Breast epithelium (tissue), 4 donors: ENCODE results near the gene DACH2. TPM values are rescaled to one million over a fixed set of nuclear protein-coding genes. Genes with fewer than 3 reads are reported as not detected.

ENCODE experiments used
- DNase-seq, 2 donors: peaks; one replicate each; pipeline ENCODE4 v3.0.0-alpha.2; 2019; ENCODE audit warnings: low spot score in 2 of 2
- H3K27ac ChIP-seq, 2 donors: fragments of 200-600 bp; sonication (generic) in 1 of 2; one replicate each; pipeline ENCODE4 v1.5.1; 2016 to 2019; ENCODE audit warnings: mild to moderate bottlenecking in 1 of 2
- H3K27me3 ChIP-seq, 2 donors: fragments of 200-600 bp; sonication (generic) in 1 of 2; one replicate each; pipeline versions ENCODE4 v1.5.1 to v1.6.0; 2017 to 2019; ENCODE audit warnings: control low read depth in 1 of 2, mild to moderate bottlenecking in 1 of 2
- H3K36me3 ChIP-seq: fragments of 200-600 bp; one replicate; pipeline ENCODE4 v1.5.1; 2019
- H3K4me1 ChIP-seq, 2 donors: fragments of 200-600 bp; sonication (generic); one replicate each; pipeline ENCODE4 v1.5.1; 2016 to 2019; ENCODE audit warnings: control low read depth in 1 of 2
- H3K4me3 ChIP-seq, 3 donors: fragments of 200-600 bp; sonication (generic); 1 replicate in 2 of 3; 2 replicates in 1 of 3; pipeline ENCODE4 v1.5.1; 2016 to 2019; ENCODE audit warnings: mild to moderate bottlenecking in 3 of 3, moderate library complexity in 2 of 3
- H3K9me3 ChIP-seq, 2 donors: fragments of 200-600 bp; sonication (generic) in 1 of 2; one replicate each; pipeline ENCODE4 v1.5.1; 2016 to 2019; ENCODE audit warnings: control low read depth in 1 of 2
- CTCF ChIP-seq, 3 donors: fragments of 450-650 bp; IDR thresholded peaks; one replicate each; pipeline ENCODE4 v1.5.1; 2016 to 2017; ENCODE audit warnings: antibody characterized with exemption in 3 of 3, mild to moderate bottlenecking in 3 of 3, moderate library complexity in 3 of 3
- POLR2A ChIP-seq: fragments of 450-650 bp; IDR thresholded peaks from one replicate; pipeline ENCODE4 v1.6.1; 2016; ENCODE audit warnings: antibody characterized with exemption, mild to moderate bottlenecking, moderate library complexity
- POLR2AphosphoS5 ChIP-seq, 3 donors: sonication (generic); formaldehyde crosslinking; IDR thresholded peaks; one replicate each; pipeline ENCODE4 v1.6.1; 2017; ENCODE audit warnings: antibody characterized with exemption in 3 of 3
- intact Hi-C: fragments of 100-400 bp; cut with DNase I; formaldehyde crosslinking; loops from one replicate; pipeline ENCODE4 v1.15.1; 2023; ENCODE audit warnings: low total_unique reads
- total RNA-seq, 3 donors: library from RNA; depleted of rRNA; stranded (reverse); fragments of >200 nt; gene quantifications; one replicate each; pipeline ENCODE4 v1.1.0, GENCODE V29; 2016

The DACH2 gene
- total RNA-seq, 3 donors from 2014 or later, result 0.29 TPM; not detected in 2

GRCh38 chrX:86383681-86384540 is 235.7 kb downstream of the DACH2 start:
- Histone ChIP-seq H3K4me1 (no peaks in the 10 kb centered on the region), H3K9me3 (no peaks in the 10 kb centered on the region), H3K27me3 (peaks cover 0 to 34% of the 10 kb centered on the region in 2 donors), H3K27ac (no peak overlapping the region), H3K36me3 (no peaks in the 10 kb centered on the region), H3K4me3 (no peak overlapping the region)
- TF ChIP-seq POLR2AphosphoS5 (IDR thresholded peaks at IDR 0.05) (no peak), POLR2A (no peak), CTCF (IDR thresholded peaks at IDR 0.05) (no peak)
- DNase-seq, result no peak
- intact Hi-C loops, result no loop called here

- Histone ChIP-seq H3K36me3 (no peaks in the 10 kb centered on the region), H3K4me1 (no peaks in the 10 kb centered on the region), H3K27me3 (peaks cover 0 to 8% of the 10 kb centered on the region in 2 donors), H3K27ac (no peak overlapping the region), H3K4me3 (no peak overlapping the region), H3K9me3 (peaks cover 0 to 4% of the 10 kb centered on the region in 2 donors)
- DNase-seq, result no peak
- intact Hi-C loops, result no loop called here
- TF ChIP-seq POLR2AphosphoS5 (IDR thresholded peaks at IDR 0.05), result no peak
Observed at GRCh38 chrX:86407371-86407770, 259.1 kb downstream of the DACH2 start.

GRCh38 chrX:86421771-86422170 is 273.5 kb downstream of the DACH2 start:
- peaks cover 0 to 9% of the 10 kb centered on the region in 2 donors for H3K9me3 ChIP-seq
- no peak for DNase-seq
- H3K36me3 ChIP-seq, result no peaks in the 10 kb centered on the region
- H3K27ac ChIP-seq, result no peak overlapping the region
- H3K4me3 ChIP-seq, result no peak overlapping the region
- intact Hi-C loops, result no loop called here
- no peaks in the 10 kb centered on the region for H3K4me1 ChIP-seq
- TF ChIP-seq POLR2A (no peak), POLR2AphosphoS5 (IDR thresholded peaks at IDR 0.05) (no peak), CTCF (IDR thresholded peaks at IDR 0.05) (no peak)
- H3K27me3 ChIP-seq, result peaks cover 0 to 10% of the 10 kb centered on the region in 2 donors

- H3K4me3 ChIP-seq, result no peak overlapping the region
- no peak overlapping the region for H3K27ac ChIP-seq
- TF ChIP-seq POLR2A (no peak), CTCF (IDR thresholded peaks at IDR 0.05) (no peak), POLR2AphosphoS5 (IDR thresholded peaks at IDR 0.05) (no peak)
- no peaks in the 10 kb centered on the region for H3K36me3 ChIP-seq
- no peaks in the 10 kb centered on the region for H3K9me3 ChIP-seq
- peaks cover 0 to 3% of the 10 kb centered on the region in 2 donors for H3K27me3 ChIP-seq
- intact Hi-C loops, result no loop called here
- no peak for DNase-seq
- H3K4me1 ChIP-seq, result no peaks in the 10 kb centered on the region
Observed at GRCh38 chrX:86436116-86436515, 287.9 kb downstream of the DACH2 start.

GRCh38 chrX:86455495-86455894 is 307.2 kb downstream of the DACH2 start:
- TF ChIP-seq POLR2AphosphoS5 (IDR thresholded peaks at IDR 0.05), result no peak
- no peak for TF ChIP-seq POLR2A
- no peak for TF ChIP-seq CTCF (IDR thresholded peaks at IDR 0.05)

More at GRCh38 chrX:86455495-86455894, 307.2 kb downstream of the DACH2 start:
- no peak overlapping the region for H3K4me3 ChIP-seq
- peaks cover 0 to 25% of the 10 kb centered on the region in 2 donors for H3K27me3 ChIP-seq
- H3K9me3 ChIP-seq, result peaks cover 0 to 4% of the 10 kb centered on the region in 2 donors
- DNase-seq, result no peak
- intact Hi-C loops, result no loop called here
- no peaks in the 10 kb centered on the region for H3K36me3 ChIP-seq
- H3K27ac ChIP-seq, result no peak overlapping the region
- H3K4me1 ChIP-seq, result no peaks in the 10 kb centered on the region
